ENCODE data around the gene GDPD5. TPM values are rescaled to one million over a fixed set of nuclear protein-coding genes. Genes with fewer than 3 reads are reported as not detected.
A peak's percentile ranks its signal among the peaks of the same experiment; 100 is the strongest.

GDPD5 gene
- total and polyA plus RNA-seq, 9 of the 15 experiments (the other 6 are each of a cell fraction or from before 2014, with no cell fraction given) = 0.32 to 27.3 (median 8.0) TPM

DNA sequence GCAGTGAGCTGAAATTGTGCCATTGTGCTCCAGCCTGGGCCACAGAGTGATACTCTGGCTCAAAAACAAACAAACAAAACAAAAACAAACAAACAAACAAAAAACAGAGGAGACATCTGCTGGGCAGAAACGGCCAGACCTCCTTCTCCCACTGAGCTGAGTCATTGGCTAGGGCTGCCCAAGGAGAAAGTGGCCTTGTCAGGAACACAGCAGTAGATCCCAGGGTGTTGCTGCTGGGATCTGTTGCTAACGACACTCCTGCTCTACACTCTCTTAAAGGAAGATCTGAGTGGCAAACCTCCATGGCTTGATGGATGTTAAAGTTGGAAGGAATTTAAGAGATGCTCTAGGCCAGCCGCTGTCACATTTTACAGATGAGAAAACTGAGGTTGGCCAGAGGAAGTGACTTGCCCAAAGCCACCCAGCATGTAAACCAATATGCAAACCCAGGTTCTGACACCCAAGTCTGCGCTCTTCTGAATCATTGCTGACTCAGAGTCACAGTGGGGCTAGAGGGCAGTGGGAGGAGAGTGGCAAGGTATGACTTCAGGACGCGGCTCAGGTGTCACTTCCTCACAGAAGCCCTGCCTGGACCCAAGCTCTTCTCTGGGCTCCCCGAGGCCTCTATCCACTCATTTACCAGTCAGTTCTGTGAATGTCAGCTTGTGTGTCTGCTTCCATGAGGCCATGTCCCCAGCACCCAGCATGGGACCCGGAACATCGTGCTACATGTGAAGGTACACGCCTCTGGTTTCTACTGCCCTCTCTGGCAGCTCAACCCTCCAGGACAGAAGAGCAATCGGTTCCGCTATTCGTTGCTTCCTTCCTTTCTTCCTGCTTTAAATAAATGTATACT is 11.3 kb upstream of the GDPD5 start (continued):
- TF ChIP-seq CBX2 (IDR thresholded peaks at IDR 0.05; ENCODE audit: insufficient read depth, low read length, poor library complexity, severe bottlenecking) (no peak), MED1 (CRISPR knock-in tag; IDR thresholded peaks at IDR 0.05; ENCODE audit: borderline replicate concordance) (no peak), KDM1A (IDR thresholded peaks at IDR 0.05) (peak; percentile 81 to 93), ZSCAN32 (CRISPR knock-in tag; IDR thresholded peaks at IDR 0.05) (no peak), FOXK1 (CRISPR knock-in tag; IDR thresholded peaks at IDR 0.05; ENCODE audit: borderline replicate concordance) (no peak), TAF1 (IDR thresholded peaks at IDR 0.05; ENCODE audit: control insufficient read depth, extremely low read depth, insufficient read depth, low read length, severe bottlenecking) (peak; percentile 33), ZKSCAN3 (CRISPR knock-in tag; IDR thresholded peaks at IDR 0.05) (no peak), PTTG1 (tag; IDR thresholded peaks at IDR 0.05; ENCODE audit: low read depth) (no peak), ZNF507 (tag; conservative IDR thresholded peaks at IDR 0.05) (no peak), ZNF175 (CRISPR knock-in tag; IDR thresholded peaks at IDR 0.05; ENCODE audit: low read depth) (no peak), ZNF695 (CRISPR knock-in tag; IDR thresholded peaks at IDR 0.05) (no peak), CCAR2 (IDR thresholded peaks at IDR 0.05; ENCODE audit: low read depth, low read length) (no peak), RFX7 (CRISPR knock-in tag; IDR thresholded peaks at IDR 0.05) (no peak)
- TF ChIP-seq, protein P1, sequence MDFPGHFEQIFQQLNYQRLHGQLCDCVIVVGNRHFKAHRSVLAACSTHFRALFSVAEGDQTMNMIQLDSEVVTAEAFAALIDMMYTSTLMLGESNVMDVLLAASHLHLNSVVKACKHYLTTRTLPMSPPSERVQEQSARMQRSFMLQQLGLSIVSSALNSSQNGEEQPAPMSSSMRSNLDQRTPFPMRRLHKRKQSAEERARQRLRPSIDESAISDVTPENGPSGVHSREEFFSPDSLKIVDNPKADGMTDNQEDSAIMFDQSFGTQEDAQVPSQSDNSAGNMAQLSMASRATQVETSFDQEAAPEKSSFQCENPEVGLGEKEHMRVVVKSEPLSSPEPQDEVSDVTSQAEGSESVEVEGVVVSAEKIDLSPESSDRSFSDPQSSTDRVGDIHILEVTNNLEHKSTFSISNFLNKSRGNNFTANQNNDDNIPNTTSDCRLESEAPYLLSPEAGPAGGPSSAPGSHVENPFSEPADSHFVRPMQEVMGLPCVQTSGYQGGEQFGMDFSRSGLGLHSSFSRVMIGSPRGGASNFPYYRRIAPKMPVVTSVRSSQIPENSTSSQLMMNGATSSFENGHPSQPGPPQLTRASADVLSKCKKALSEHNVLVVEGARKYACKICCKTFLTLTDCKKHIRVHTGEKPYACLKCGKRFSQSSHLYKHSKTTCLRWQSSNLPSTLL (IDR thresholded peaks at IDR 0.05) = no peak
- TF ChIP-seq, protein P2, sequence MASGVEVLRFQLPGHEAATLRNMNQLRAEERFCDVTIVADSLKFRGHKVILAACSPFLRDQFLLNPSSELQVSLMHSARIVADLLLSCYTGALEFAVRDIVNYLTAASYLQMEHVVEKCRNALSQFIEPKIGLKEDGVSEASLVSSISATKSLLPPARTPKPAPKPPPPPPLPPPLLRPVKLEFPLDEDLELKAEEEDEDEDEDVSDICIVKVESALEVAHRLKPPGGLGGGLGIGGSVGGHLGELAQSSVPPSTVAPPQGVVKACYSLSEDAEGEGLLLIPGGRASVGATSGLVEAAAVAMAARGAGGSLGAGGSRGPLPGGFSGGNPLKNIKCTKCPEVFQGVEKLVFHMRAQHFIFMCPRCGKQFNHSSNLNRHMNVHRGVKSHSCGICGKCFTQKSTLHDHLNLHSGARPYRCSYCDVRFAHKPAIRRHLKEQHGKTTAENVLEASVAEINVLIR (CRISPR knock-in tag; IDR thresholded peaks at IDR 0.05) = no peak
- TF ChIP-seq, protein P3, sequence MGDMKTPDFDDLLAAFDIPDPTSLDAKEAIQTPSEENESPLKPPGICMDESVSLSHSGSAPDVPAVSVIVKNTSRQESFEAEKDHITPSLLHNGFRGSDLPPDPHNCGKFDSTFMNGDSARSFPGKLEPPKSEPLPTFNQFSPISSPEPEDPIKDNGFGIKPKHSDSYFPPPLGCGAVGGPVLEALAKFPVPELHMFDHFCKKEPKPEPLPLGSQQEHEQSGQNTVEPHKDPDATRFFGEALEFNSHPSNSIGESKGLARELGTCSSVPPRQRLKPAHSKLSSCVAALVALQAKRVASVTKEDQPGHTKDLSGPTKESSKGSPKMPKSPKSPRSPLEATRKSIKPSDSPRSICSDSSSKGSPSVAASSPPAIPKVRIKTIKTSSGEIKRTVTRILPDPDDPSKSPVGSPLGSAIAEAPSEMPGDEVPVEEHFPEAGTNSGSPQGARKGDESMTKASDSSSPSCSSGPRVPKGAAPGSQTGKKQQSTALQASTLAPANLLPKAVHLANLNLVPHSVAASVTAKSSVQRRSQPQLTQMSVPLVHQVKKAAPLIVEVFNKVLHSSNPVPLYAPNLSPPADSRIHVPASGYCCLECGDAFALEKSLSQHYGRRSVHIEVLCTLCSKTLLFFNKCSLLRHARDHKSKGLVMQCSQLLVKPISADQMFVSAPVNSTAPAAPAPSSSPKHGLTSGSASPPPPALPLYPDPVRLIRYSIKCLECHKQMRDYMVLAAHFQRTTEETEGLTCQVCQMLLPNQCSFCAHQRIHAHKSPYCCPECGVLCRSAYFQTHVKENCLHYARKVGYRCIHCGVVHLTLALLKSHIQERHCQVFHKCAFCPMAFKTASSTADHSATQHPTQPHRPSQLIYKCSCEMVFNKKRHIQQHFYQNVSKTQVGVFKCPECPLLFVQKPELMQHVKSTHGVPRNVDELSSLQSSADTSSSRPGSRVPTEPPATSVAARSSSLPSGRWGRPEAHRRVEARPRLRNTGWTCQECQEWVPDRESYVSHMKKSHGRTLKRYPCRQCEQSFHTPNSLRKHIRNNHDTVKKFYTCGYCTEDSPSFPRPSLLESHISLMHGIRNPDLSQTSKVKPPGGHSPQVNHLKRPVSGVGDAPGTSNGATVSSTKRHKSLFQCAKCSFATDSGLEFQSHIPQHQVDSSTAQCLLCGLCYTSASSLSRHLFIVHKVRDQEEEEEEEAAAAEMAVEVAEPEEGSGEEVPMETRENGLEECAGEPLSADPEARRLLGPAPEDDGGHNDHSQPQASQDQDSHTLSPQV (IDR thresholded peaks at IDR 0.05) = peak; percentile 94
- TF ChIP-seq, protein P4, sequence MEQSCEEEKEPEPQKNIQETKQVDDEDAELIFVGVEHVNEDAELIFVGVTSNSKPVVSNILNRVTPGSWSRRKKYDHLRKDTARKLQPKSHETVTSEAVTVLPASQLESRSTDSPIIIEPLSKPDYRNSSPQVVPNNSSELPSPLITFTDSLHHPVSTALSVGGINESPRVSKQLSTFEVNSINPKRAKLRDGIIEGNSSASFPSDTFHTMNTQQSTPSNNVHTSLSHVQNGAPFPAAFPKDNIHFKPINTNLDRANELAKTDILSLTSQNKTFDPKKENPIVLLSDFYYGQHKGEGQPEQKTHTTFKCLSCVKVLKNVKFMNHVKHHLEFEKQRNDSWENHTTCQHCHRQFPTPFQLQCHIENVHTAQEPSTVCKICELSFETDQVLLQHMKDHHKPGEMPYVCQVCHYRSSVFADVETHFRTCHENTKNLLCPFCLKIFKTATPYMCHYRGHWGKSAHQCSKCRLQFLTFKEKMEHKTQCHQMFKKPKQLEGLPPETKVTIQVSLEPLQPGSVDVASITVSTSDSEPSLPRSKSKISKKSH (CRISPR knock-in tag; IDR thresholded peaks at IDR 0.05) = no peak
- TF ChIP-seq, protein P5, sequence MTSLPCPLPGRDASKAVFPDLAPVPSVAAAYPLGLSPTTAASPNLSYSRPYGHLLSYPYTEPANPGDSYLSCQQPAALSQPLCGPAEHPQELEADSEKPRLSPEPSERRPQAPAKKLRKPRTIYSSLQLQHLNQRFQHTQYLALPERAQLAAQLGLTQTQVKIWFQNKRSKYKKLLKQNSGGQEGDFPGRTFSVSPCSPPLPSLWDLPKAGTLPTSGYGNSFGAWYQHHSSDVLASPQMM (CRISPR knock-in tag; IDR thresholded peaks at IDR 0.05) = no peak
